Lower leg skin (tissue), 3 donors: Measurements from ENCODE around the gene GIMAP4.

Experiments used
- POLR2A ChIP-seq, 2 donors: fragments of 450-650 bp; IDR thresholded peaks; one replicate each; pipeline ENCODE4 v1.6.1; 2016 to 2017; ENCODE audit warnings: antibody characterized with exemption in 2 of 2, mild to moderate bottlenecking in 1 of 2, moderate library complexity in 1 of 2
- TF ChIP-seq, protein P1 (sequence below), 3 donors: fragments of 450-650 bp; IDR thresholded peaks; one replicate each; pipeline ENCODE4 v1.5.1; 2016; ENCODE audit warnings: antibody characterized with exemption in 3 of 3, mild to moderate bottlenecking in 3 of 3, moderate library complexity in 2 of 3

DNA sequence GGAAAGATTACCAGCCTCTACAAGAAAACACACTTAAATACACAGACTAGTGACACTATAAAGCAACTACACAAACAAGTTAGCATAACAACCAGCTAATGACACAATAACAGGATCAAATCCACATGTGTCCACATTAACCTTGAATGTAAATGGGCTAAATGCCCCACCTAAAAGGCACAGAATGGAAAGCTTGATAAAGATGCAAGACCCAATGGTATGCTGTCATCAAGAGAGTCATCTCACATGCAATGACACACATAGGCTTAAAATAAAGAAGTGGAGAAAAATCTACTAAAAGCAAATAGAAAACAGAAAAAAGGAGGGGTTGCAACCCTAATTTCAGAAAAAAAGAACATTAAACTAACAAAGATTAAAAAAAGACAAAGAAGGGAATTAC is 14.0 kb upstream of the GIMAP4 start:
- TF ChIP-seq, protein P1, sequence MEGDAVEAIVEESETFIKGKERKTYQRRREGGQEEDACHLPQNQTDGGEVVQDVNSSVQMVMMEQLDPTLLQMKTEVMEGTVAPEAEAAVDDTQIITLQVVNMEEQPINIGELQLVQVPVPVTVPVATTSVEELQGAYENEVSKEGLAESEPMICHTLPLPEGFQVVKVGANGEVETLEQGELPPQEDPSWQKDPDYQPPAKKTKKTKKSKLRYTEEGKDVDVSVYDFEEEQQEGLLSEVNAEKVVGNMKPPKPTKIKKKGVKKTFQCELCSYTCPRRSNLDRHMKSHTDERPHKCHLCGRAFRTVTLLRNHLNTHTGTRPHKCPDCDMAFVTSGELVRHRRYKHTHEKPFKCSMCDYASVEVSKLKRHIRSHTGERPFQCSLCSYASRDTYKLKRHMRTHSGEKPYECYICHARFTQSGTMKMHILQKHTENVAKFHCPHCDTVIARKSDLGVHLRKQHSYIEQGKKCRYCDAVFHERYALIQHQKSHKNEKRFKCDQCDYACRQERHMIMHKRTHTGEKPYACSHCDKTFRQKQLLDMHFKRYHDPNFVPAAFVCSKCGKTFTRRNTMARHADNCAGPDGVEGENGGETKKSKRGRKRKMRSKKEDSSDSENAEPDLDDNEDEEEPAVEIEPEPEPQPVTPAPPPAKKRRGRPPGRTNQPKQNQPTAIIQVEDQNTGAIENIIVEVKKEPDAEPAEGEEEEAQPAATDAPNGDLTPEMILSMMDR (IDR thresholded peaks at IDR 0.05) = no peak
- no peak for TF ChIP-seq POLR2A (IDR thresholded peaks at IDR 0.05)
